SH-SY5Y (cell line): ENCODE data around the gene UBQLNL.

Experiments
- GATA2 ChIP-seq: IDR thresholded peaks from 2 replicates; pipeline ENCODE4 v1.6.1; 2011; ENCODE audit warnings: mild to moderate bottlenecking, low read depth, low read length
- GATA3 ChIP-seq: IDR thresholded peaks from 2 replicates; pipeline ENCODE4 v1.6.1; 2011; ENCODE audit warnings: low read depth, mild to moderate bottlenecking, low read length, moderate library complexity

GRCh38 chr11:5489576-5490357, 26.7 kb downstream of the UBQLNL start:
- TF ChIP-seq GATA3: no peak
- TF ChIP-seq GATA2: no peak
